Measurements from ENCODE around the gene ATP5F1D.
"Not testable (repeated sequence)": the region's sequence is repeated elsewhere in the genome, so short reads cannot be mapped to it uniquely, and the experiment has no call there.

Gene ATP5F1D

DNA sequence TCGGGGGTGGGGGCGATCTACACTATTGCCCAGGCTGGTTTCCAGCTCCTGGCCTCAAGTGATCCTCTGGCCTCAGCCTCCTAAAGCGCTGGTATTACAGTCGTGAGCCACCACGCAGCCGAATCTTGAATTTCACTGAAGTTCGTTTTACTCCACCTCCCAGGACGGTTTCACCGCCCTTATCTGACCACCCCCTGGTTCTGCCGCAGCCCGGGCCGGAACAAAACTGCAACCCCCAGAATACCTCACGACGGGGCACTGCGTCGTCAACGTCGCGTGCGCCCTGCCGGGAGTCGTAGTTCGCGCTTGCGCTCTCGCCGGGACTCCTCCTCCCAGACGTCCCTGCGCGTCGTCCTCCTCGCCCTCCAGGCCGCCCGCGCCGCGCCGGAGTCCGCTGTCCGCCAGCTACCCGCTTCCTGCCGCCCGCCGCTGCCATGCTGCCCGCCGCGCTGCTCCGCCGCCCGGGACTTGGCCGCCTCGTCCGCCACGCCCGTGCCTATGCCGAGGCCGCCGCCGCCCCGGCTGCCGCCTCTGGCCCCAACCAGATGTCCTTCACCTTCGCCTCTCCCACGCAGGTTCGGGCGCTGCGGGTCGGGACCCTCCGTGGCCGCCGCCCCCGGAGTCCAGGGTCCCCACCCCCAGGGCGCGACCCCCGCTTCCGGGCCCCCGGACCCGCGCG is at the start of gene ATP5F1D:
Gene ATP5F1D (plus strand): TSS at position 335 of the 679 bp plus-strand sequence. CDS start 100 bp downstream, at position 435.
- H3K27me3 ChIP-seq (ENCODE audit: control insufficient read depth in 1 of 2, insufficient read depth in 2 of 2, low read length in 2 of 2) = peaks cover 0 to 8% of the 10 kb centered on the region in 2 donors
- H3K27ac ChIP-seq (ENCODE audit: low read length) = peak within 1 kb of the TSS; percentile 82
- H3K9ac ChIP-seq (ENCODE audit: low read length in 2 of 2) = peak within 1 kb of the TSS; percentile 60 to 83
- no peaks in the 10 kb centered on the region for H3K36me3 ChIP-seq (ENCODE audit: control insufficient read depth in 2 of 2, insufficient read depth in 2 of 2, low read length in 2 of 2)
- peaks cover 82% of the 10 kb centered on the region for H3K4me1 ChIP-seq (ENCODE audit: control insufficient read depth, insufficient read depth, low read length)
- H3K9me3 ChIP-seq (ENCODE audit: control insufficient read depth in 2 of 2, low read length in 2 of 2) = no peaks in the 10 kb centered on the region
- H3K4me3 ChIP-seq (ENCODE audit: low read length in 2 of 2) = peak within 1 kb of the TSS; percentile 78 to 87

- H3K4me1 ChIP-seq (ENCODE audit: control insufficient read depth, insufficient read depth, low read length) = no peaks in the 10 kb centered on the region
- no peaks in the 10 kb centered on the region for H3K27me3 ChIP-seq (ENCODE audit: control insufficient read depth in 1 of 2, insufficient read depth in 2 of 2, low read length in 2 of 2)
- no peak overlapping the region for H3K4me3 ChIP-seq (ENCODE audit: low read length in 2 of 2)
- H3K9ac ChIP-seq (ENCODE audit: low read length in 2 of 2) = no peak overlapping the region
- no peaks in the 10 kb centered on the region for H3K36me3 ChIP-seq (ENCODE audit: control insufficient read depth in 2 of 2, insufficient read depth in 2 of 2, low read length in 2 of 2)
- no peaks in the 10 kb centered on the region for H3K9me3 ChIP-seq (ENCODE audit: control insufficient read depth in 2 of 2, low read length in 2 of 2)
- H3K27ac ChIP-seq (ENCODE audit: low read length) = no peak overlapping the region
Observed at GRCh38 chr19:1199531-1199930, 42.0 kb upstream of the ATP5F1D start.

GRCh38 chr19:1200614-1201013 is 40.9 kb upstream of the ATP5F1D start:
- H3K27me3 ChIP-seq (ENCODE audit: control insufficient read depth in 1 of 2, insufficient read depth in 2 of 2, low read length in 2 of 2); H3K9ac ChIP-seq (ENCODE audit: low read length in 2 of 2); H3K9me3 ChIP-seq (ENCODE audit: control insufficient read depth in 2 of 2, low read length in 2 of 2); H3K36me3 ChIP-seq (ENCODE audit: control insufficient read depth in 2 of 2, insufficient read depth in 2 of 2, low read length in 2 of 2); H3K4me1 ChIP-seq (ENCODE audit: control insufficient read depth, insufficient read depth, low read length); H3K4me3 ChIP-seq (ENCODE audit: low read length in 2 of 2); H3K27ac ChIP-seq (ENCODE audit: low read length): not testable (repeated sequence)

- H3K27me3 ChIP-seq (ENCODE audit: control insufficient read depth in 1 of 2, insufficient read depth in 2 of 2, low read length in 2 of 2) = no peaks in the 10 kb centered on the region
- peak within 1 kb of the TSS; percentile 84 to 85 for H3K4me3 ChIP-seq (ENCODE audit: low read length in 2 of 2)
- H3K4me1 ChIP-seq (ENCODE audit: control insufficient read depth, insufficient read depth, low read length) = peaks cover 36% of the 10 kb centered on the region
- H3K27ac ChIP-seq (ENCODE audit: low read length) = peak within 1 kb of the TSS; percentile 86
- H3K36me3 ChIP-seq (ENCODE audit: control insufficient read depth in 2 of 2, insufficient read depth in 2 of 2, low read length in 2 of 2) = peaks cover 0 to 3% of the 10 kb centered on the region in 2 donors
- H3K9me3 ChIP-seq (ENCODE audit: control insufficient read depth in 2 of 2, low read length in 2 of 2) = no peaks in the 10 kb centered on the region
- peak within 1 kb of the TSS; percentile 68 to 71 for H3K9ac ChIP-seq (ENCODE audit: low read length in 2 of 2)
Observed at GRCh38 chr19:1205114-1206099, 36.1 kb upstream of the ATP5F1D start, which contains the start of gene STK11. Gene STK11 (plus strand): TSS chr19:1205778. CDS start chr19:1206914, 1,136 bp downstream.

DNA sequence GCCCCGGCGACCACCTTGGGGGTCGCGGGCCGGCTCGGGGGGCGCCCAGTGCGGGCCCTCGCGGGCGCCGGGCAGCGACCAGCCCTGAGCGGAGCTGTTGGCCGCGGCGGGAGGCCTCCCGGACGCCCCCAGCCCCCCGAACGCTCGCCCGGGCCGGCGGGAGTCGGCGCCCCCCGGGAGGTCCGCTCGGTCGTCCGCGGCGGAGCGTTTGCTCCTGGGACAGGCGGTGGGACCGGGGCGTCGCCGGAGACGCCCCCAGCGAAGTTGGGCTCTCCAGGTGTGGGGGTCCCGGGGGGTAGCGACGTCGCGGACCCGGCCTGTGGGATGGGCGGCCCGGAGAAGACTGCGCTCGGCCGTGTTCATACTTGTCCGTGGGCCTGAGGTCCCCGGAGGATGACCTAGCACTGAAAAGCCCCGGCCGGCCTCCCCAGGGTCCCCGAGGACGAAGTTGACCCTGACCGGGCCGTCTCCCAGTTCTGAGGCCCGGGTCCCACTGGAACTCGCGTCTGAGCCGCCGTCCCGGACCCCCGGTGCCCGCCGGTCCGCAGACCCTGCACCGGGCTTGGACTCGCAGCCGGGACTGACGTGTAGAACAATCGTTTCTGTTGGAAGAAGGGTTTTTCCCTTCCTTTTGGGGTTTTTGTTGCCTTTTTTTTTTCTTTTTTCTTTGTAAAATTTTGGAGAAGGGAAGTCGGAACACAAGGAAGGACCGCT is 35.2 kb upstream of the ATP5F1D start:
- Histone ChIP-seq H3K27me3 (ENCODE audit: control insufficient read depth in 1 of 2, insufficient read depth in 2 of 2, low read length in 2 of 2) (no peaks in the 10 kb centered on the region), H3K9ac (ENCODE audit: low read length in 2 of 2) (peak overlapping the region; percentile 68 to 71), H3K4me1 (ENCODE audit: control insufficient read depth, insufficient read depth, low read length) (peaks cover 38% of the 10 kb centered on the region), H3K4me3 (ENCODE audit: low read length in 2 of 2) (peak overlapping the region; percentile 84 to 85), H3K9me3 (ENCODE audit: control insufficient read depth in 2 of 2, low read length in 2 of 2) (no peaks in the 10 kb centered on the region), H3K36me3 (ENCODE audit: control insufficient read depth in 2 of 2, insufficient read depth in 2 of 2, low read length in 2 of 2) (peaks cover 0 to 3% of the 10 kb centered on the region in 2 donors), H3K27ac (ENCODE audit: low read length) (peak overlapping the region; percentile 86)

DNA sequence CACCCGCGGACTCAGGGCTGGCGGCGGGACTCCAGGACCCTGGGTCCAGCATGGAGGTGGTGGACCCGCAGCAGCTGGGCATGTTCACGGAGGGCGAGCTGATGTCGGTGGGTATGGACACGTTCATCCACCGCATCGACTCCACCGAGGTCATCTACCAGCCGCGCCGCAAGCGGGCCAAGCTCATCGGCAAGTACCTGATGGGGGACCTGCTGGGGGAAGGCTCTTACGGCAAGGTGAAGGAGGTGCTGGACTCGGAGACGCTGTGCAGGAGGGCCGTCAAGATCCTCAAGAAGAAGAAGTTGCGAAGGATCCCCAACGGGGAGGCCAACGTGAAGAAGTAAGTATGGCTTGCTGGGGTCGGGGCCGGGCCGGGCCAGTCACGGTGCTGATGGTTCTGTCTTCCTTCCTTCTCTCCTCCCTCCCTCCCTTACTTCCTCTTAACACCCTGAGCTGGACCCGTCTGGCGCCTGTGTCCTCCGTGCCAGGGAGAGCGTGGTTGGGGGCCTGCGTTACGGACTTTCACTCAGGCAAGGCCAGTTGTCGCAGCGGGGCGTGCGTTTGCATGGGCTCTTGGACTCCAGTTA is 34.6 kb upstream of the ATP5F1D start:
- Histone ChIP-seq H3K4me3 (ENCODE audit: low read length in 2 of 2) (peak overlapping the region; percentile 84 to 85), H3K36me3 (ENCODE audit: control insufficient read depth in 2 of 2, insufficient read depth in 2 of 2, low read length in 2 of 2) (peaks cover 0 to 3% of the 10 kb centered on the region in 2 donors), H3K9ac (ENCODE audit: low read length in 2 of 2) (peak overlapping the region; percentile 68 to 71), H3K9me3 (ENCODE audit: control insufficient read depth in 2 of 2, low read length in 2 of 2) (no peaks in the 10 kb centered on the region), H3K27ac (ENCODE audit: low read length) (peak overlapping the region; percentile 86), H3K27me3 (ENCODE audit: control insufficient read depth in 1 of 2, insufficient read depth in 2 of 2, low read length in 2 of 2) (no peaks in the 10 kb centered on the region), H3K4me1 (ENCODE audit: control insufficient read depth, insufficient read depth, low read length) (peaks cover 39% of the 10 kb centered on the region)

DNA sequence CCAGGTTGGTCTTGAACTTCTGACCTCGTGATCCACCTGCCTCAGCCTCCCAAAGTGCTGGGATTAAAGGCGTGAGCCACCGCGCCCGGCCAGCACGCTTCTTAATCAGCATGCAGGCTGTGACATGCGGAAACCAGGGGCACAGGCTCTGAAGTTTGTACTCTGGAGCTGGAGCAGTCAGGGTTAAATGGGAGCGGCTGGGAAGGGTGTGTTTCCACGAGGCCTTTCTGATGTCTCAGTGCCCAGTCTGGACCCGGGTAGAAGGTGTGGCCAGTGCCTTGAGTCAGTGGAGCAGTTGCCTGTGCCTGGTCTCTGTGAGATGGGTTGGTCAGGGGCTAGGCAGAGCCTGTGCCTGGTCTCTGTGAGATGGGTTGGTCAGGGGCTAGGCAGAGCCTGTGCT is 32.7 kb upstream of the ATP5F1D start:
- H3K27me3 ChIP-seq (ENCODE audit: control insufficient read depth in 1 of 2, insufficient read depth in 2 of 2, low read length in 2 of 2); H3K36me3 ChIP-seq (ENCODE audit: control insufficient read depth in 2 of 2, insufficient read depth in 2 of 2, low read length in 2 of 2); H3K4me3 ChIP-seq (ENCODE audit: low read length in 2 of 2); H3K27ac ChIP-seq (ENCODE audit: low read length); H3K9me3 ChIP-seq (ENCODE audit: control insufficient read depth in 2 of 2, low read length in 2 of 2); H3K9ac ChIP-seq (ENCODE audit: low read length in 2 of 2): not testable (repeated sequence)
- H3K4me1 ChIP-seq (ENCODE audit: control insufficient read depth, insufficient read depth, low read length) = peaks cover 49% of the 10 kb centered on the region

- peaks cover 60% of the 10 kb centered on the region for H3K4me1 ChIP-seq (ENCODE audit: control insufficient read depth, insufficient read depth, low read length)
- H3K9me3 ChIP-seq (ENCODE audit: control insufficient read depth in 2 of 2, low read length in 2 of 2) = no peaks in the 10 kb centered on the region
- no peaks in the 10 kb centered on the region for H3K27me3 ChIP-seq (ENCODE audit: control insufficient read depth in 1 of 2, insufficient read depth in 2 of 2, low read length in 2 of 2)
- H3K4me3 ChIP-seq (ENCODE audit: low read length in 2 of 2) = no peak overlapping the region
- no peak overlapping the region for H3K27ac ChIP-seq (ENCODE audit: low read length)
- peak overlapping the region in 1 of 2 donors; percentile 36 for H3K9ac ChIP-seq (ENCODE audit: low read length in 2 of 2)
- H3K36me3 ChIP-seq (ENCODE audit: control insufficient read depth in 2 of 2, insufficient read depth in 2 of 2, low read length in 2 of 2) = peaks cover 0 to 5% of the 10 kb centered on the region in 2 donors
Observed at GRCh38 chr19:1210227-1210538, 31.4 kb upstream of the ATP5F1D start.

- H3K4me1 ChIP-seq (ENCODE audit: control insufficient read depth, insufficient read depth, low read length) = peaks cover 71% of the 10 kb centered on the region
- no peak overlapping the region for H3K27ac ChIP-seq (ENCODE audit: low read length)
Observed at GRCh38 chr19:1211494-1212234, 29.9 kb upstream of the ATP5F1D start.

More at GRCh38 chr19:1211494-1212234, 29.9 kb upstream of the ATP5F1D start:
- no peak overlapping the region for H3K4me3 ChIP-seq (ENCODE audit: low read length in 2 of 2)
- H3K36me3 ChIP-seq (ENCODE audit: control insufficient read depth in 2 of 2, insufficient read depth in 2 of 2, low read length in 2 of 2) = peaks cover 0 to 5% of the 10 kb centered on the region in 2 donors
- no peaks in the 10 kb centered on the region for H3K9me3 ChIP-seq (ENCODE audit: control insufficient read depth in 2 of 2, low read length in 2 of 2)
- no peaks in the 10 kb centered on the region for H3K27me3 ChIP-seq (ENCODE audit: control insufficient read depth in 1 of 2, insufficient read depth in 2 of 2, low read length in 2 of 2)
- no peak overlapping the region for H3K9ac ChIP-seq (ENCODE audit: low read length in 2 of 2)

Measured in stomach smooth muscle (tissue), 2 donors.